Endothelial cell of umbilical vein (primary cell): ENCODE measurements around the gene SELPLG.

ENCODE experiments used
- EZH2 ChIP-seq: IDR thresholded peaks from 2 replicates; pipeline ENCODE4 v1.6.1; 2012; ENCODE audit warnings: borderline replicate concordance, low read depth, mild to moderate bottlenecking, moderate library complexity, low read length, inconsistent platforms; ENCODE audit not compliant: severe bottlenecking
- FOS ChIP-seq: IDR thresholded peaks from 2 replicates; pipeline ENCODE4 v1.6.1; 2011; ENCODE audit warnings: mild to moderate bottlenecking, low read length, moderate library complexity, borderline replicate concordance; ENCODE audit not compliant: insufficient read depth
- JUN ChIP-seq: IDR thresholded peaks from 2 replicates; pipeline ENCODE4 v1.6.1; 2011; ENCODE audit warnings: borderline replicate concordance, low read depth; ENCODE audit not compliant: insufficient read length, insufficient read depth
- MAX ChIP-seq: IDR thresholded peaks from 2 replicates; pipeline ENCODE4 v1.6.1; 2011; ENCODE audit not compliant: insufficient read depth, insufficient read length
- MYC ChIP-seq: IDR thresholded peaks from one replicate; pipeline ENCODE4 v1.6.1; 2011; ENCODE audit warnings: mild to moderate bottlenecking, low read depth, low read length
- POLR2A ChIP-seq: IDR thresholded peaks from 2 replicates; pipeline ENCODE4 v1.6.1; 2012; ENCODE audit warnings: low read depth, mild to moderate bottlenecking, control low read depth, low read length
- POLR2AphosphoS5 ChIP-seq: IDR thresholded peaks from 2 replicates; pipeline ENCODE4 v1.6.1; 2012; ENCODE audit warnings: low read depth, mild to moderate bottlenecking, control low read depth, low read length, moderate library complexity; ENCODE audit not compliant: insufficient read depth
- TF ChIP-seq, protein P1 (sequence below), 2 donors: IDR thresholded peaks; 1 replicate in 1 of 2; 2 replicates in 1 of 2; pipeline ENCODE4 v1.5.1; 2011; ENCODE audit warnings: low read length in 2 of 2, mild to moderate bottlenecking in 2 of 2, moderate library complexity in 2 of 2, control low read depth in 1 of 2, inconsistent platforms in 1 of 2, low read depth in 1 of 2; ENCODE audit not compliant: insufficient read depth in 1 of 2; ENCODE audit errors: extremely low read depth in 1 of 2

DNA sequence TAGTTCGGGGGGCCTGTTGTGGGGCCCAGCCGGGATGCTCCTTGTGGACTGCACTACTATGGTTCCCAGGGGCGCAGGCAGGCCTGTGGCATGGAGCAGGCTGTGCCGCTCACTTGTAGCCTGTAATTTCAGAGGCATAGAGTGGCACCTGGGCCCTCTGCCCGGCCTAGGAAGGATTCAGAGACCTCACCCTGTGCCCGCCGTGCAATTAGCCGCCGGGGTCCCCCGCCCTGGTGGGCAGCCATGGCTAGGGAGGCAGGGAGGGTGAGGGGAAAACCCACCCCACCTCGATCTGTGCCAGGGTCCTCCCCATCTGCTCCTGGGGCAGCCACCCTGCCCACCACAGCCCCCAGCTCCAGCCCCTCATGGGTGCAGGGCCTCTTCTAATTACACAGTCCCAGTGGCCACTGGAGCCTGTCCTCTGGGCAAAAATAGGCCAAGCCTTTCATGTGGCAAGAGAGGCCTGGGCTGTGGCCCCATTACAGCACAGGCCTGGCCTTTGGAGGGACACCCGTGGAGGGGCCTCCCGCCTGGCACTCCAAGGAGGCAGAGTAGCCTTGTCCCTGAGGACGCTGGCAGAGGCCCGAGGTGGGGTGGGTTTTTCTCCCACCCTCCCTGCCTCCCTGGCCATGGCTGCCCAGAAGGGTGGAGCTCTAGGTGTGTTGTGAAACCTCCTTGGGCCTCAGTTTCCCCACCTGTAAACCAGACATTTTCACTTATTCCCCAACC lies 30.6 kb downstream of the SELPLG start:
- TF ChIP-seq, protein P1, sequence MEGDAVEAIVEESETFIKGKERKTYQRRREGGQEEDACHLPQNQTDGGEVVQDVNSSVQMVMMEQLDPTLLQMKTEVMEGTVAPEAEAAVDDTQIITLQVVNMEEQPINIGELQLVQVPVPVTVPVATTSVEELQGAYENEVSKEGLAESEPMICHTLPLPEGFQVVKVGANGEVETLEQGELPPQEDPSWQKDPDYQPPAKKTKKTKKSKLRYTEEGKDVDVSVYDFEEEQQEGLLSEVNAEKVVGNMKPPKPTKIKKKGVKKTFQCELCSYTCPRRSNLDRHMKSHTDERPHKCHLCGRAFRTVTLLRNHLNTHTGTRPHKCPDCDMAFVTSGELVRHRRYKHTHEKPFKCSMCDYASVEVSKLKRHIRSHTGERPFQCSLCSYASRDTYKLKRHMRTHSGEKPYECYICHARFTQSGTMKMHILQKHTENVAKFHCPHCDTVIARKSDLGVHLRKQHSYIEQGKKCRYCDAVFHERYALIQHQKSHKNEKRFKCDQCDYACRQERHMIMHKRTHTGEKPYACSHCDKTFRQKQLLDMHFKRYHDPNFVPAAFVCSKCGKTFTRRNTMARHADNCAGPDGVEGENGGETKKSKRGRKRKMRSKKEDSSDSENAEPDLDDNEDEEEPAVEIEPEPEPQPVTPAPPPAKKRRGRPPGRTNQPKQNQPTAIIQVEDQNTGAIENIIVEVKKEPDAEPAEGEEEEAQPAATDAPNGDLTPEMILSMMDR (IDR thresholded peaks at IDR 0.05; ENCODE audit: extremely low read depth in 1 of 2, insufficient read depth in 1 of 2, low read depth in 1 of 2, low read length in 2 of 2), result no peak
- TF ChIP-seq POLR2AphosphoS5, result no peak
- no peak for TF ChIP-seq EZH2
- TF ChIP-seq POLR2A, result no peak
- TF ChIP-seq FOS, result no peak
- no peak for TF ChIP-seq JUN
- TF ChIP-seq MAX, result no peak
- TF ChIP-seq MYC, result no peak
